Breast epithelium (tissue), 4 donors: ENCODE data around the gene TENM4. TPM values are rescaled to one million over a fixed set of nuclear protein-coding genes. Genes with fewer than 3 reads are reported as not detected.

ENCODE experiments used
- DNase-seq, 2 donors: peaks; one replicate each; pipeline ENCODE4 v3.0.0-alpha.2; 2019; ENCODE audit warnings: low spot score in 2 of 2
- H3K27ac ChIP-seq, 2 donors: fragments of 200-600 bp; sonication (generic) in 1 of 2; one replicate each; pipeline ENCODE4 v1.5.1; 2016 to 2019; ENCODE audit warnings: mild to moderate bottlenecking in 1 of 2
- H3K27me3 ChIP-seq, 2 donors: fragments of 200-600 bp; sonication (generic) in 1 of 2; one replicate each; pipeline versions ENCODE4 v1.5.1 to v1.6.0; 2017 to 2019; ENCODE audit warnings: control low read depth in 1 of 2, mild to moderate bottlenecking in 1 of 2
- H3K36me3 ChIP-seq: fragments of 200-600 bp; one replicate; pipeline ENCODE4 v1.5.1; 2019
- H3K4me1 ChIP-seq, 2 donors: fragments of 200-600 bp; sonication (generic); one replicate each; pipeline ENCODE4 v1.5.1; 2016 to 2019; ENCODE audit warnings: control low read depth in 1 of 2
- H3K4me3 ChIP-seq, 3 donors: fragments of 200-600 bp; sonication (generic); 1 replicate in 2 of 3; 2 replicates in 1 of 3; pipeline ENCODE4 v1.5.1; 2016 to 2019; ENCODE audit warnings: mild to moderate bottlenecking in 3 of 3, moderate library complexity in 2 of 3
- H3K9me3 ChIP-seq, 2 donors: fragments of 200-600 bp; sonication (generic) in 1 of 2; one replicate each; pipeline ENCODE4 v1.5.1; 2016 to 2019; ENCODE audit warnings: control low read depth in 1 of 2
- CTCF ChIP-seq, 3 donors: fragments of 450-650 bp; IDR thresholded peaks; one replicate each; pipeline ENCODE4 v1.5.1; 2016 to 2017; ENCODE audit warnings: antibody characterized with exemption in 3 of 3, mild to moderate bottlenecking in 3 of 3, moderate library complexity in 3 of 3
- POLR2A ChIP-seq: fragments of 450-650 bp; IDR thresholded peaks from one replicate; pipeline ENCODE4 v1.6.1; 2016; ENCODE audit warnings: antibody characterized with exemption, mild to moderate bottlenecking, moderate library complexity
- POLR2AphosphoS5 ChIP-seq, 3 donors: sonication (generic); formaldehyde crosslinking; IDR thresholded peaks; one replicate each; pipeline ENCODE4 v1.6.1; 2017; ENCODE audit warnings: antibody characterized with exemption in 3 of 3
- intact Hi-C: fragments of 100-400 bp; cut with DNase I; formaldehyde crosslinking; loops from one replicate; pipeline ENCODE4 v1.15.1; 2023; ENCODE audit warnings: low total_unique reads
- total RNA-seq, 3 donors: library from RNA; depleted of rRNA; stranded (reverse); fragments of >200 nt; gene quantifications; one replicate each; pipeline ENCODE4 v1.1.0, GENCODE V29; 2016

TENM4 gene
- total RNA-seq, 3 donors from 2014 or later = 0.29 to 7.9 (median 4.8) TPM

GRCh38 chr11:79484872-79485271 is 44.0 kb upstream of the TENM4 start:
- intact Hi-C loops = no loop called here
- no peaks in the 10 kb centered on the region for H3K4me1 ChIP-seq
- no peaks in the 10 kb centered on the region for H3K27me3 ChIP-seq
- no peaks in the 10 kb centered on the region for H3K9me3 ChIP-seq
- no peaks in the 10 kb centered on the region for H3K36me3 ChIP-seq
- DNase-seq = no peak
- H3K4me3 ChIP-seq = no peak overlapping the region
- H3K27ac ChIP-seq = no peak overlapping the region
- TF ChIP-seq POLR2A (no peak), POLR2AphosphoS5 (IDR thresholded peaks at IDR 0.05) (no peak), CTCF (IDR thresholded peaks at IDR 0.05) (no peak)

GRCh38 chr11:79482800-79483199 is 42.0 kb upstream of the TENM4 start:
- H3K4me1 ChIP-seq = no peaks in the 10 kb centered on the region
- H3K36me3 ChIP-seq = no peaks in the 10 kb centered on the region
- intact Hi-C loops = no loop called here
- no peaks in the 10 kb centered on the region for H3K27me3 ChIP-seq
- H3K4me3 ChIP-seq = no peak overlapping the region
- no peak overlapping the region for H3K27ac ChIP-seq
- H3K9me3 ChIP-seq = no peaks in the 10 kb centered on the region
- no peak for DNase-seq
- TF ChIP-seq CTCF (IDR thresholded peaks at IDR 0.05) (no peak), POLR2AphosphoS5 (IDR thresholded peaks at IDR 0.05) (no peak)

- intact Hi-C loops = no loop called here
- Histone ChIP-seq H3K9me3 (no peaks in the 10 kb centered on the region), H3K27me3 (no peaks in the 10 kb centered on the region), H3K36me3 (no peaks in the 10 kb centered on the region), H3K4me1 (no peaks in the 10 kb centered on the region), H3K4me3 (no peak overlapping the region), H3K27ac (no peak overlapping the region)
- DNase-seq = no peak
- TF ChIP-seq CTCF (IDR thresholded peaks at IDR 0.05) (no peak), POLR2AphosphoS5 (IDR thresholded peaks at IDR 0.05) (no peak), POLR2A (no peak)
Observed at GRCh38 chr11:79481795-79482194, 41.0 kb upstream of the TENM4 start.

- peaks cover 1 to 6% of the 10 kb centered on the region in 2 donors for H3K9me3 ChIP-seq
- no peak overlapping the region for H3K27ac ChIP-seq
- no peaks in the 10 kb centered on the region for H3K36me3 ChIP-seq
- H3K4me3 ChIP-seq = no peak overlapping the region
- TF ChIP-seq POLR2A (no peak), CTCF (IDR thresholded peaks at IDR 0.05) (no peak), POLR2AphosphoS5 (IDR thresholded peaks at IDR 0.05) (no peak)
- intact Hi-C loops = no loop called here
- no peaks in the 10 kb centered on the region for H3K27me3 ChIP-seq
- no peaks in the 10 kb centered on the region for H3K4me1 ChIP-seq
- DNase-seq = no peak
Observed at GRCh38 chr11:79480864-79481263, 40.0 kb upstream of the TENM4 start.

- no peak for DNase-seq
- Histone ChIP-seq H3K9me3 (peaks cover 4 to 7% of the 10 kb centered on the region in 2 donors), H3K36me3 (no peaks in the 10 kb centered on the region), H3K4me3 (no peak overlapping the region), H3K4me1 (no peaks in the 10 kb centered on the region), H3K27me3 (no peaks in the 10 kb centered on the region), H3K27ac (no peak overlapping the region)
- TF ChIP-seq CTCF (IDR thresholded peaks at IDR 0.05) = no peak
- no peak for TF ChIP-seq POLR2A
- no peak for TF ChIP-seq POLR2AphosphoS5 (IDR thresholded peaks at IDR 0.05)
- intact Hi-C loops = no loop called here
Observed at GRCh38 chr11:79472819-79473529, 32.1 kb upstream of the TENM4 start.
